IPS DF 4.7 (cell line): Measurements from ENCODE around the gene C2orf76.
"Not testable (repeated sequence)": the region's sequence is repeated elsewhere in the genome, so short reads cannot be mapped to it uniquely, and the experiment has no call there.

Experiments
- DNase-seq: peaks from one replicate; pipeline ENCODE4 v3.0.0-alpha.2; 2013; ENCODE audit warnings: low spot score; ENCODE audit errors: extremely low read depth

Gene C2orf76

DNA sequence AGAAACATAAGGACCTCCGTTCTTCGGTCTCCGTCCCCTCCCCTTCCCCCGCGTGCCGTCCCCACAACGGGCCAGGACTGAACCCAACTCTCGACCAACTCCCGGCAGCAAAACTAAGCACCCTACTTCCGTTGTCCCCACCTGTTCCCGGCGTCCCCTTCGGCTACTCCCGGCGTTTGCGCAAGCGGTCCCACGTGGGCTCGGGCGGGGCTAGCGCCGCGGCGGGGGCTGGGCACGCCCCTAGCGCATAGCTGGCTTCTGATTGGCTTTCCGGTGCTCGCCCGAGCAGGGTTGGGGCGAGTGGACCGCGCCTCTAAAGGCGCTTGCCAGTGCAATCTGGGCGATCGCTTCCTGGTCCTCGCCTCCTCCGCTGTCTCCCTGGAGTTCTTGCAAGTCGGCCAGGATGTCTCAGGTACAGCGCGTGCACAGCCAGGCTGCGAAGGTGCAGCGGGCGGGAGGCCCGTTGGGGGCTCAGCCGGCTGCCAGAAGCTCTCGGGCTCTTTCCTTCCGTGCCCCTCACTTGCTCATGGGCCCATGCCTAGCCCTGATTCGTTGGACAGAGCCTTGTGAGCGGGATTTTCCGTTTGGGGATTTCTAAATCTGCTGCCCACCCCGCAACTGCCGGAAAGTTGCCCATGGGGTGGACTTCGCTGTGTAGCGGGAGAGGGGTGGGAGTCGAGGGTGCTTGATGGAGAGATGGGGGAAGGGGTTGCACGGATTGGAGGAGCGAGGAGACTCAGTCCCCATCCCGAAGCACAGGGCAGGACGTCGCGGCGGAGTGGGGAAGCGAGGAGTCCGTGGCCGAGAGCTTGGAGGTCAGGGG, at the start of gene C2orf76, which contains the start of gene DBI:
C2orf76 (minus strand) TSS at position 186 of the 823 bp plus-strand sequence. CDS start 26,875 bp downstream, outside the sequence.
DBI (plus strand) TSS at position 329 of the 823 bp plus-strand sequence; CDS start at position 404, 75 bp downstream.
- peak; percentile 74 for DNase-seq

DNA sequence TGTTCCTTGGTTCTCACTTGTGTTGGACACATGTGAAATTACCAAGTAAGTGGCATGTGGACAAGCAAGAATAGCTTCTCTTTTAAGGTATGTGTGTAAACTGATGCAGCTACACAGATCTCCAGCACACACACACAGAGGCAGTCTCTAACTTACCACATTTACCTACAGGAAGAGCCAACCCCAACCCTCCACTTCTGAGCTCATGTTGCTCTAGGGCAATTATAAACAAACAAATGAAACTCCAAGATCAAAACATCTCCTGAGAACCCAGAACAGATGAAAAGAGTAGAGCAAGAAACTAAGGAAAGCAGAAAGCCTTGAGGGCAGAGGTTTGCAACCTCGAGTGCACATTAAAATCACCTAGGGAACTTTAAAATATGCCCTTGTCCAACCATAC, 49.0 kb upstream of the C2orf76 start:
- DNase-seq, result no peak

GRCh38 chr2:119414894-119415293, 48.3 kb upstream of the C2orf76 start:
- DNase-seq, result no peak

DNA sequence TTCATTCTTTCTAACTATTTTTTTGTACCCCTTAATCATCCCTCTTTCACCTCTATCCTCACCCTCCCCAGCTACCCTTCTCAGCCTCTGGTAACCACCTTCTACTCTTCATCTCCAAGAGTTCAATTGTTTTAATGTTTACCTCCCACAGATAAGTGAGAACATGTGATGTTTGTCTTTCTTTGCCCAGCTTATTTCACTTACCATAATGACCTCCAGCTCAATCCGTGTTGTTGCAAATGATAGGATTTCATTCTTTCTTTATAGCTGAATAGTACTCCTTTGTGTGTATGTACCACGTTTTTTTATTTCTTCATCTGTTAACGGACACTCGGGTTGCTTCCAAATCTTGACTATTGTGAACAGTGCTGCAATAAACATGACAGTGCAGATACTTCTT, 42.9 kb upstream of the C2orf76 start:
- DNase-seq, result no peak

DNA sequence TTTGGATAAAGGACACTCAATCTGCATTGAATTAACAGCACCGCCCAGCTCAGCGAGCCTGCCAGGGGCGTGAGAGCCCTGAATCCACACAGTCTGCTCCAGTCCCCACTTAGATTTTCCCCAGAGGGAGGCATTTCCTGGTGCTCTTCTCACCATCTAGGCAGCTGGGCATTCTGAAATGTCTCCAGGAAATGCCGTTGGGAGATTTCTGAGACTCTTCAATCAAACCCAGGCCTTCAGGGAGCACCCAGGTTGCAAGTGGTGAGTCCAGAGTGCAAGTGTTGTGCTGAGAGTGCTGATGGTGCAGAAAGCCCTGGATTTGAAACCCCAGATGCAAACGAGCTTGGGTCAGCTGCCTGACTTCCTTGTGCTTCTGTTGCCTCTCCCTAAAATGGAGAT, 41.6 kb upstream of the C2orf76 start:
- no peak for DNase-seq

DNA sequence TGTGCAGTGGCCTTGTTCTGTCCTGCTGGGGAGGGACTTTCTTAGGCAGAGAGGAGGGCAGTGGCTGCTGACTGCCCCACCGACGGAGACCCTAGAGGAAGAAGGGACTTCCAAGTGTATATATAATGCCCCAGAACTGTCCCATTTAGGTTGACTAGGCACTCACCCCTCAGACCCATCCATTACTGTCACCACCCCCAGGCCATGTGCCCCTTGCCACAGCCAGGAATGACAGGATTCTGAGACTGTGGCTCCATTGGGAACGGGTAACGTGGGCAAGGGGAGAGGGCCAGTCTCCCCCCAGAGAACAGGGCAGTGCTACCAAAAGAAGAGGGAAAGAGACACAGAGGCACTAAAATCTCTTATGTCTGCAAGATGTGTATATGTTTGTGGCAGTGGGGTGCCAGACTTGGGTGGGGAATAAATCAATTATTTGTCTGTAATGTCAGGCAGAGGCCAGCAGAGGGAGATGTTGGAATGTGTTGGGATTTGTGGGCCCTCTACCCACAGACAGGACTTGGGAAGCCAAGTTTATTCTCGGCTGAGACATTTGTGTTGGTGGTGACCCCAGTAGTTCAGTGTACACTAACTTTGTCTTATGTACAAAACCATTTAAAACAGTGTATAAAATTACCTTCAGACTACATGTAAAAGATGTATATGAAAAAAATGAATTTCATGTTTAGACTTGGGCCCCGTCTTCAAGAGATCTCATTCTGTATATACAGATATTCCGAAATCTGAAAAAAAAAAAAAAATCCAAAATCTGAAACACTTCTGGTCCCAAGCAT, 41.0 kb upstream of the C2orf76 start:
- peak; percentile 41 for DNase-seq

DNA sequence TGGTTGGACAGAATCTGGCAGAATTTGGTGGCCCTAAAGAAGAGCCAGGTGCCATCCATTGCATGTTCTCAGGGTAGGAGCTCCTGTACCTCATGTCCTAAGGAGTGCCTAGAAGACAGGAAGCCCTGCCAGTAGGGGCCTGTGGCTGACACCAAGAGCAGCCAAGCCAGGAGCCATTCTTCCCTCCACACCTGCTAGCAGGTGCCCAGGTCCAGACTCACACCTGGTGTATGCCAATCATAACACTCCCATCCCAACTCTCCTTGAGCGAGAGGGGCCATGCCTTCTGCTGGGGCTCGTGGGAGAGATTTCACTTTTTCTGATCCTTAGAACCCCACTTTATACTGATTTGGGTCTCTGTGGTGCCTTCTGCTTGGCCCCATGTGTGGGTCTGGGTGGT, 38.5 kb upstream of the C2orf76 start:
- DNase-seq, result no peak

- DNase-seq, result not testable (repeated sequence)
These were observed 37.0 kb upstream of the C2orf76 start for GRCh38 chr2:119403618-119404017.

DNA sequence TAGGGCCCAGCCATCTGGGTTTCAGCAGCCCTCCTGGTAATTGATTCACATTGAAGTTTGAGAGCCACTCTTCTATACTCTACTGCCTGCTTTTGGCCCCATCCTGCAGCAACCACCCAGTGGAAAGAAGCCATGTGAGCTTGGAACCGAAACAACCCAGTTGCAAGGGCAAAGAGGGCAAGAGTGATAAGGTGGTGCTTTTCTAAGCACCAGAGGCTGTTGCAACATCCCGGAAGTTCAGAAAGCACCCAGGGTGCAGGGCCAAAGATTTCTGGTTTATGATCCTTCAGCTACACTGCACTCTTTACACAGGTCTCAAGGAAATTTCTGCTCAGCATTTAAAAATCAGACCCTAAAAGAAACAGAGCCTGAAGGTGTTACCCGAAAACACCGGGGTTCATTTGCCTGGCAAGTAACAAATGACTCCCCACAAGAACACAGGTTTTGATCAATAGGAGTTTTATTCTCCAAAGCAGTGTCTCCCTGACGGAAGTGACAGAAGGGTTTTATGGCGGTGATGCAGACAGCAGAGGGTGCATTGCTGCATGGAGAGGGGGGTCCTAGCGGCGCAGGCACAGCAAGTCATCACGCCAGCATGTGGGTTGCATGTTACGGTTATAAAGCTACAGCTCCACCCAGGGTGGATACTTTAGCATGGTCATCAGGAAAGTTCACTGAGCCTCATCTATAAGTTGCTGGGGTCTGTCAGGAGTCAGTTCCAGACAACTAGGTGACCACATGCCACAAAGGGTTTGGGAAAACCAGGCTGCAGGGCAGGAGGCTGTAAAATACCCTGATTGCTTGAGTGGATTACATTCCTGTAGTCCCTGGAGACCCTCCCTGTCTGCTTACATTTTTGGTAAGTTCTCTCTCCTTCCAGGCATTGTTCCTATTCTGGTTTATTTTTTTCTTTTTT, 36.3 kb upstream of the C2orf76 start:
- no peak for DNase-seq

GRCh38 chr2:119402106-119402505, 35.5 kb upstream of the C2orf76 start:
- no peak for DNase-seq

DNA sequence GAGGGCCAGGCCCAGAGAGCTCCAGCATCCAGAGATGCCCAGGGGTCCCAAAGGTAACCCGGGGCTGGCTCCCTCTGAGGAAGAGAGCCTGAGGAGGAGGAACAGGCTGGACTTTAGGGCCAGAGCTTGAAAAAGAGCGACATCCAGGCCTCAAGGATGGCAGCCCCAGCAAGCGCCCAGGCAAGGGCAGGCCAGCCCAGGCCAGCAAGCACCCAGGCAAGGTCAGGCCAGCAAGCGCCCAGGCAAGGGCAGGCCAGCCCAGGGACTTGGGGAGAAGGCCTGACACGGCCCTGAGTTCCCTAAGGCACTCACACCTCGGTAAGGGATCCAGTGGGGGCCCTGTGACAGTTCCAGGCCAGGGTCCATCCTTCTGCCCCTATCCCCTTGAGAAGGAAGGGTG, 30.6 kb upstream of the C2orf76 start:
- no peak for DNase-seq

GRCh38 chr2:119393971-119394748, 27.5 kb upstream of the C2orf76 start:
- no peak for DNase-seq

DNA sequence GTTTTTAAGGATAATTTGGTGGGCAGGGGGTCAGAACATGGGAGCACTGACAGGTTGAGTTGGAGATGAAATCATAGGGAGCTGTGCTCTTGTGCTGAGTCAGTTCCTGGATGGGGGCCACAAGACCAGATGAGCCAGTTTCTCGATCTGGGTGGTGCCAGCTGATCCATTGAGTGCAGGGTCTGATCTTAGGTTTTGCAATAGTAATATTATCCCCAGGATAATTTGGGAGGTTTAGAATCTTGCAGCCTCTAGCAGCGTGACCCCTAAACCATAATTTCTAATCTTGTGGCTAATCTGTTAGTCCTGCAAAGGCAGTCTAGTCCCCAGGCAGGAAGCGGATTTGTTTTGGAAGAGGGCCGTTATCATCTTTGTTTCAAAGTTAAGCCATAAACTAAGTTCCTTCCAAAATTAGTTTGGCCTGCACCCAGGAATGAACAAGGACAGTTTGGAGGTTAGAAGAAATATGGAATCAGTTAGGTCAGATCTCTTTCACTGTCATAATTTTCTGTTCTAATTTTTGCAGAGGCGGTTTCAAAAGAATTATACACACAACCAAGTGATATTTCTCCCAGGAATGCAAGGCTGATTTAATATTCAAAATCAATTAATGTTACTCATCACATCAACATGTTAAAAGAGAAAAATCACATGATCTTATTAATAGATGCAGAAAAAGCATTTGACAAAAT, 23.1 kb upstream of the C2orf76 start:
- no peak for DNase-seq

GRCh38 chr2:119387381-119388129, 20.9 kb upstream of the C2orf76 start:
- no peak for DNase-seq

GRCh38 chr2:119385466-119385865, 18.8 kb upstream of the C2orf76 start:
- DNase-seq, result no peak

- no peak for DNase-seq
These were observed 18.3 kb upstream of the C2orf76 start for GRCh38 chr2:119384971-119385370.

DNA sequence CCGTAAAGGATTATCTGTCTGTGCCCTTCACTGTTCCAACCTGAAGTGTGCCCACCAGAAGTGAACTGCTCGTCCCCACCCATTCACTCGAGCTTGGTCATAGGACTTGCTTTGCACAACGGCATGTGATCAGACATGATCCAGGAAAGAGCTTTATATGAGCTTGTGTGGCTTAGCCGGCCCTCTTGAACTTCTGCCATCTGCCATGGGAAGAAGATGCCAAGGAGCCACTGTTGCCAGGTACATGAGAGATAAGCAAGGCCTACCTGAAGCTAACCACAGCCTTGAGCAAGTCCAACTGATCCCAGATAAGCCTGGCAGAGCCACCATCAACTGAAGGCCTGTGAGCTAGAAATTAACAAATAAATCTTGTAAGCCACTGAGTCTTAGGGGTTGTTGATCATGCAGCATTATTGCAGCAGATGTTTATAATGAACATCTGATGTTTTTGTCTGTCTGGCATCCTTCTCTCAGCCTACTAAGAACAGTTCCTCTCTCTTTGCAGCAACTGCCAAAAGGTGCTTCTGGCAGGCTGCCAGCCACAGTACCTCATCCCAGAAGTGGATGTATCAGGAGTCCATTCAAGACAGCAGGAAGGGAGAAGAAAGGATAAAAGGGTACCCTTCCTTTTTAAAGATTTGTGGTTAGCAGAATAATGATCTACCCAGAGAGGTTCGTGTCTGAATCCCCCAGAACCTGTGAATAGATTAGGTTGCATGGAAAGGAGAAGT, 16.9 kb upstream of the C2orf76 start:
- no peak for DNase-seq

- DNase-seq, result no peak
These were observed 11.9 kb upstream of the C2orf76 start for GRCh38 chr2:119378566-119378965.

- DNase-seq, result no peak
These were observed 11.3 kb upstream of the C2orf76 start for GRCh38 chr2:119377993-119378345.
